K562 (cell line): Measurements from ENCODE around the gene TTBK2.

Source experiments
- ARNT ChIP-seq, 2 experiments: fragments of 450-650 bp; IDR thresholded peaks; 2 replicates each; pipeline ENCODE4 v1.6.1; 2016; ENCODE audit warnings: mild to moderate bottlenecking in 1 of 2
- ATF3 ChIP-seq, 2 experiments: fragments of 450-650 bp in 1 of 2; sonication (generic) in 1 of 2; formaldehyde crosslinking in 1 of 2; IDR thresholded peaks in 1 of 2; conservative IDR thresholded peaks in 1 of 2; 2 replicates each; pipeline versions ENCODE4 v1.6.1 to v1.8.1; 2016 to 2023; ENCODE audit warnings: mild to moderate bottlenecking in 2 of 2, moderate library complexity in 2 of 2, inconsistent platforms in 1 of 2, missing genetic modification reagents in 1 of 2
- CBX3 ChIP-seq, 2 experiments: IDR thresholded peaks; 1 replicate in 1 of 2; 2 replicates in 1 of 2; pipeline ENCODE4 v1.6.1; 2012; ENCODE audit warnings: inconsistent platforms in 2 of 2, low read length in 2 of 2, borderline replicate concordance in 1 of 2, control low read depth in 1 of 2
- CTCF ChIP-seq, 3 experiments: IDR thresholded peaks in 2 of 3; conservative IDR thresholded peaks in 1 of 3; 2 replicates each; pipeline ENCODE4 v1.5.1; 2011 to 2012; ENCODE audit warnings: low read length in 3 of 3, mild to moderate bottlenecking in 3 of 3, control low read depth in 2 of 3, improper control_type of control experiment in 1 of 3, inconsistent platforms in 1 of 3, low read depth in 1 of 3, mixed read lengths in 1 of 3, moderate library complexity in 1 of 3; ENCODE audit not compliant: insufficient read depth in 2 of 3
- GABPB1 ChIP-seq: sonication (generic); formaldehyde crosslinking; IDR thresholded peaks from 2 replicates; pipeline ENCODE4 v1.8.0; 2022; ENCODE audit warnings: mild to moderate bottlenecking, missing genetic modification reagents
- JUNB ChIP-seq: fragments of 450-650 bp; formaldehyde crosslinking; conservative IDR thresholded peaks from 2 replicates; pipeline ENCODE4 v1.4.0; 2020; ENCODE audit warnings: mild to moderate bottlenecking
- KDM4B ChIP-seq, 2 experiments: fragments of 450-650 bp in 1 of 2; sonication (generic) in 1 of 2; IDR thresholded peaks; 2 replicates each; pipeline ENCODE4 v1.6.1; 2016 to 2017; ENCODE audit warnings: borderline replicate concordance in 2 of 2, antibody characterized with exemption in 1 of 2, low read depth in 1 of 2, mild to moderate bottlenecking in 1 of 2
- MXI1 ChIP-seq: IDR thresholded peaks from 2 replicates; pipeline ENCODE4 v1.6.1; 2011; ENCODE audit warnings: low read depth, mild to moderate bottlenecking, improper control_type of control experiment, low read length
- NFATC3 ChIP-seq: fragments of 450-650 bp; IDR thresholded peaks from 2 replicates; pipeline ENCODE4 v1.6.1; 2017; ENCODE audit warnings: mild to moderate bottlenecking
- RERE ChIP-seq: sonication (generic); formaldehyde crosslinking; IDR thresholded peaks from 2 replicates; pipeline ENCODE4 v1.8.0; 2023; ENCODE audit warnings: missing genetic modification reagents, mild to moderate bottlenecking, borderline replicate concordance
- ZC3H11A ChIP-seq: IDR thresholded peaks from 2 replicates; pipeline ENCODE4 v1.6.1; 2012; ENCODE audit warnings: low read depth, low read length, improper control_type of control experiment
- ZNF232 ChIP-seq: sonication (generic); formaldehyde crosslinking; IDR thresholded peaks from 2 replicates; pipeline ENCODE4 v1.8.0; 2022; ENCODE audit warnings: mild to moderate bottlenecking, missing genetic modification reagents

- TF ChIP-seq NFATC3, result no peak
- TF ChIP-seq JUNB (CRISPR knock-in tag), result no peak
- no peak for TF ChIP-seq CTCF (IDR thresholded peaks at IDR 0.05 in 2 of 3, conservative IDR thresholded peaks at IDR 0.05 in 1 of 3; ENCODE audit: insufficient read depth in 2 of 3, low read depth in 1 of 3, low read length in 3 of 3)
- TF ChIP-seq ARNT (IDR thresholded peaks at IDR 0.05), result no peak
- no peak for TF ChIP-seq GABPB1 (CRISPR knock-in tag)
- no peak for TF ChIP-seq CBX3 (IDR thresholded peaks at IDR 0.05; ENCODE audit: borderline replicate concordance in 1 of 2, low read length in 2 of 2)
- TF ChIP-seq KDM4B (IDR thresholded peaks at IDR 0.05; ENCODE audit: borderline replicate concordance in 2 of 2, low read depth in 1 of 2), result no peak
- no peak for TF ChIP-seq RERE (CRISPR knock-in tag)
- no peak for TF ChIP-seq ZNF232
- no peak for TF ChIP-seq ATF3 (IDR thresholded peaks at IDR 0.05)
- TF ChIP-seq ATF3 (CRISPR knock-in tag; conservative IDR thresholded peaks at IDR 0.05), result no peak
- no peak for TF ChIP-seq MXI1
- TF ChIP-seq ZC3H11A, result no peak
These were observed 9.5 kb downstream of the TTBK2 start for GRCh38 chr15:42911058-42911592.
